Neural cell (in vitro differentiated cells): ENCODE data around the gene RSAD1. TPM values are rescaled to one million over a fixed set of nuclear protein-coding genes. Genes with fewer than 3 reads are reported as not detected.

Experiments
- H2AFZ ChIP-seq: fragments of 200-600, 300-800 bp; sonication (generic), shearing (Covaris generic); 2 replicates; pipeline ENCODE4 v1.6.0; 2014; ENCODE audit warnings: low read depth, mild to moderate bottlenecking, antibody characterized with exemption, low read length, moderate library complexity
- H3F3A ChIP-seq: fragments of 200-600 bp; shearing (Covaris generic); 2 replicates; pipeline ENCODE4 v1.6.1; 2016; ENCODE audit warnings: mild to moderate bottlenecking, moderate library complexity, mixed read lengths, antibody characterized with exemption, low read length; ENCODE audit not compliant: insufficient read depth, poor library complexity, severe bottlenecking
- H3K27ac ChIP-seq: fragments of 200-600, 300-800 bp; sonication (generic), shearing (Covaris generic); 2 replicates; pipeline ENCODE4 v1.5.1; 2014; ENCODE audit warnings: mild to moderate bottlenecking, low read length, moderate library complexity
- H3K27me3 ChIP-seq: fragments of 300-800, 200-600 bp; sonication (generic), shearing (Covaris generic); 2 replicates; pipeline ENCODE4 v1.6.0; 2014; ENCODE audit warnings: mild to moderate bottlenecking, low read depth, low read length, moderate library complexity; ENCODE audit not compliant: insufficient read depth
- H3K36me3 ChIP-seq: fragments of 300-800, 200-600 bp; sonication (generic), shearing (Covaris generic); 2 replicates; pipeline ENCODE4 v1.5.1; 2014; ENCODE audit warnings: mild to moderate bottlenecking, antibody characterized with exemption, low read length, moderate library complexity; ENCODE audit not compliant: insufficient read depth
- H3K4me2 ChIP-seq: fragments of 300-800, 200-600 bp; sonication (generic), shearing (Covaris generic); 2 replicates; pipeline ENCODE4 v1.6.0; 2014; ENCODE audit warnings: mild to moderate bottlenecking, low read length
- H3K4me3 ChIP-seq: fragments of 300-800, 200-600 bp; sonication (generic), shearing (Covaris generic); 2 replicates; pipeline ENCODE4 v1.5.1; 2014; ENCODE audit warnings: mild to moderate bottlenecking, low read length, moderate library complexity
- H3K79me2 ChIP-seq: fragments of 200-600 bp; shearing (Covaris generic); replicated peaks from 2 replicates; pipeline ENCODE4 v1.6.0; 2014; ENCODE audit warnings: mild to moderate bottlenecking, low read length, moderate library complexity; ENCODE audit not compliant: insufficient read depth
- H3K9ac ChIP-seq: fragments of 300-800, 200-600 bp; sonication (generic), shearing (Covaris generic); 2 replicates; pipeline ENCODE4 v1.6.1; 2016; ENCODE audit warnings: mild to moderate bottlenecking, low read length, mixed read lengths
- H3K9me2 ChIP-seq: fragments of 200-600 bp; shearing (Covaris generic); 2 replicates; pipeline ENCODE4 v1.6.1; 2016; ENCODE audit warnings: mild to moderate bottlenecking, low read length, mixed read lengths; ENCODE audit not compliant: insufficient read depth
- H3K9me3 ChIP-seq: fragments of 200-600, 300-800 bp; sonication (generic), shearing (Covaris generic); 2 replicates; pipeline ENCODE4 v1.6.1; 2016; ENCODE audit warnings: mild to moderate bottlenecking, mixed run types, low read length, moderate library complexity, mixed read lengths
- H4K20me1 ChIP-seq: fragments of 200-600 bp; shearing (Covaris generic); 2 replicates; pipeline ENCODE4 v1.6.1; 2016; ENCODE audit warnings: mild to moderate bottlenecking, mixed run types; ENCODE audit not compliant: insufficient read depth
- CTCF ChIP-seq: fragments of 450-650 bp; IDR thresholded peaks from 2 replicates; pipeline ENCODE4 v1.5.1; 2014; ENCODE audit warnings: antibody characterized with exemption, mild to moderate bottlenecking, moderate library complexity; ENCODE audit not compliant: poor library complexity, severe bottlenecking
- EP300 ChIP-seq: fragments of 450-650 bp; conservative IDR thresholded peaks from 2 replicates; pipeline ENCODE4 v1.6.1; 2014; ENCODE audit warnings: antibody characterized with exemption, mild to moderate bottlenecking, moderate library complexity; ENCODE audit not compliant: poor library complexity, severe bottlenecking
- EZH2 ChIP-seq: fragments of 200-600, 300-800 bp; shearing (Covaris generic), sonication (generic); IDR thresholded peaks from 2 replicates; pipeline ENCODE4 v1.6.1; 2014; ENCODE audit warnings: antibody characterized with exemption, low read length, borderline replicate concordance, mild to moderate bottlenecking; ENCODE audit not compliant: insufficient read depth, poor library complexity, severe bottlenecking
- MXI1 ChIP-seq: fragments of 450-650 bp; conservative IDR thresholded peaks from 2 replicates; pipeline ENCODE4 v1.6.1; 2014; ENCODE audit warnings: antibody characterized with exemption, mild to moderate bottlenecking; ENCODE audit not compliant: poor library complexity, severe bottlenecking
- POLR2AphosphoS5 ChIP-seq: IDR thresholded peaks from 2 replicates; pipeline ENCODE4 v1.6.1; 2012
- RAD21 ChIP-seq: fragments of 450-650 bp; conservative IDR thresholded peaks from 2 replicates; pipeline ENCODE4 v1.6.1; 2014; ENCODE audit warnings: antibody characterized with exemption, mild to moderate bottlenecking, moderate library complexity
- REST ChIP-seq: IDR thresholded peaks from 2 replicates; pipeline ENCODE4 v1.6.1; 2012; ENCODE audit warnings: borderline replicate concordance
- SMC3 ChIP-seq: fragments of 450-650 bp; conservative IDR thresholded peaks from 2 replicates; pipeline ENCODE4 v1.6.1; 2014; ENCODE audit warnings: antibody characterized with exemption, mild to moderate bottlenecking, moderate library complexity; ENCODE audit not compliant: poor library complexity
- TAF1 ChIP-seq: IDR thresholded peaks from 2 replicates; pipeline ENCODE4 v1.6.1; 2012; ENCODE audit warnings: low read depth
- polyA plus RNA-seq: library from polyadenylated mRNA; depleted of rRNA; stranded (reverse); fragments of >200 nt; gene quantifications from 2 replicates; pipeline ENCODE4 v1.2.3, GENCODE V29; 2014

RSAD1 gene
- polyA plus RNA-seq, 1 donor from 2014 or later = 61.9 TPM

GRCh38 chr17:50505591-50506130, 27.0 kb downstream of the RSAD1 start:
- H2AFZ ChIP-seq = no peak overlapping the region
- H3K27me3 ChIP-seq = no peaks in the 10 kb centered on the region
- no peaks in the 10 kb centered on the region for H3K36me3 ChIP-seq
- no peak for TF ChIP-seq REST
- TF ChIP-seq EZH2 = no peak
- TF ChIP-seq MXI1 = no peak
- no peak for TF ChIP-seq EP300
- TF ChIP-seq CTCF = no peak
- no peak for TF ChIP-seq TAF1
- TF ChIP-seq RAD21 = no peak
- TF ChIP-seq SMC3 = no peak
- no peak for TF ChIP-seq POLR2AphosphoS5
- H3K9ac ChIP-seq = no peak overlapping the region
- no peaks in the 10 kb centered on the region for H3K9me3 ChIP-seq
- H3K4me2 ChIP-seq = no peak overlapping the region
- no peak overlapping the region for H3K27ac ChIP-seq
- no peak overlapping the region for H3K4me3 ChIP-seq
- no peaks in the 10 kb centered on the region for H4K20me1 ChIP-seq
- H3K79me2 ChIP-seq = no peaks in the 10 kb centered on the region
- H3K9me2 ChIP-seq = no peaks in the 10 kb centered on the region
- H3F3A ChIP-seq = no peaks in the 10 kb centered on the region

GRCh38 chr17:50506298-50506697, 27.6 kb downstream of the RSAD1 start:
- no peak overlapping the region for H3K9ac ChIP-seq
- H3K27ac ChIP-seq = no peak overlapping the region
- H3K79me2 ChIP-seq = no peaks in the 10 kb centered on the region
- no peaks in the 10 kb centered on the region for H3F3A ChIP-seq
- H3K9me2 ChIP-seq = no peaks in the 10 kb centered on the region
- no peak overlapping the region for H2AFZ ChIP-seq
- H3K36me3 ChIP-seq = no peaks in the 10 kb centered on the region
- H4K20me1 ChIP-seq = no peaks in the 10 kb centered on the region
- H3K27me3 ChIP-seq = no peaks in the 10 kb centered on the region
- TF ChIP-seq EZH2 (no peak), CTCF (no peak), RAD21 (no peak), TAF1 (no peak), SMC3 (no peak), POLR2AphosphoS5 (no peak), EP300 (no peak), REST (no peak)
- H3K9me3 ChIP-seq = no peaks in the 10 kb centered on the region
- no peak overlapping the region for H3K4me2 ChIP-seq
- H3K4me3 ChIP-seq = no peak overlapping the region
